Measurements from ENCODE around the gene AGBL4. TPM values are rescaled to one million over a fixed set of nuclear protein-coding genes. Genes with fewer than 3 reads are reported as not detected.
"Not testable (repeated sequence)": the region's sequence is repeated elsewhere in the genome, so short reads cannot be mapped to it uniquely, and the experiment has no call there.

The AGBL4 gene
- polyA plus RNA-seq, 3 donors = 0.93 to 1.3 (median 1.2) TPM

DNA sequence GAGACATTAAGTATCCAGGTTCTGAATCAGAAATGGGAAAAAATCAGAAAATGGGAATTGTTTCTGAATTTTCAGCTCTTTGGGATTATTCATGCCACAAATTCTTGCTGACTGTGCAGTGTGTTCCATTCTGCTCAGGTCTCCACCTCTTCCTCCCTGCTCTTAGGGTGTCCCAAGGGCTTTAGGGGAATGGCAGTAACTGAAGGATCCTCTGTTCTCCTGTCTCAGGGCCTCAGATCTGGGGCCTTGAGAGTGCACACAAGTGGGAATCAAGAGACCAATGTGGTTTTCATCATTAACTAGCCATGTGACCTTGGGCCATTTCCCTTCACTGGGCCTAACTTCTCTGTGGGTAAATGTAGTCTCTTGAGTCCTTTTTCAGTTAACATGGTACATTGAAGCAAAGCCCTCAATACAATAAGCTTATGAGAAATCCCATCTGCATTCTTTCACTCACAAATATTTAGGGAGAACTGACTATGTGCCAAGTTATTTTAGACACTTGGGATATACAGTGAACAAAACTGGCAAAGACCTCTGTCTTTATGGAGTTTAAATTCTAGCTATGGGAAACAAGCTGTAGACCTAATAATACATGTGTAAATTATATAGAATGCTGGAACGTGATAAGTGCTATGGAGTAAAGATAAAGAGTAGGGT lies 1476.1 kb downstream of the AGBL4 start:
- DNase-seq = no peak

DNA sequence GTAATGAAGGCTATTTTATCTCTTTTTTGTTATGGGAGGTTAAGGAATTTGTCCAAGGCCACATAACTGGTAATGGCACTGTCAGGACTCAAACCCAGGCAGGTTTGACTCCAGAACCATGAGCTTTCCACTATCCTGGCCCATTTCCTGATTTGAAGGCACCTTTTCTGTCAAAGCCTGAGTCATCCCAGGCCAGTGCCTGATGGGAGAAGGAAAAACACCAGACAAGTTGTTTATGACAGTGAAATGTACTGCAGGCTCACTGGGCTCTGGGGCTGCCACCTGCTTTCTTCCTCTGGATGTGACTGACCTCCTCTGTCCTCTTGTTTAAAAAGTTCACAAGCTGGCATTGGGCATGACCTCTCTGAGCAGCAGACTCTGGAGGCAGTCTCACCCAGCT lies 1479.9 kb downstream of the AGBL4 start:
- DNase-seq = no peak

DNA sequence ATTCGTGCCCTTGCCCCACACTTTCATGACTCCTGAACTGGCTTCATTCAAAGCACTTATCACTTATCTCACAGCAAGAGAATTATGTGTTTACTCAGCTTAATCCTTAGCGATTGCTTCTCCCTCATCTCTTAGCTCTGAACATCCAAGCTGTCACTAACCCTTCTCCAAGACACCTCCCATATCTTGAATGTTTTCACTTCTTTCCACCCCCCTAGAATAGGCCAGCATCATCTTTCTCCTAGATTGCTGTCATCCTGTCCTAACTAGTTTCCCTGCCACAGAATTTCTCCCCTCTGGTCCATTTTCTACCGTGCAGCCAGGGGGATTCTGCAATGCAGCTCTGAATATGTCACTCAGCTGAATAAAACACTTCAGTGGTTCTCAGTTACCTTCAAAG lies 1483.2 kb downstream of the AGBL4 start:
- no peak for DNase-seq

DNA sequence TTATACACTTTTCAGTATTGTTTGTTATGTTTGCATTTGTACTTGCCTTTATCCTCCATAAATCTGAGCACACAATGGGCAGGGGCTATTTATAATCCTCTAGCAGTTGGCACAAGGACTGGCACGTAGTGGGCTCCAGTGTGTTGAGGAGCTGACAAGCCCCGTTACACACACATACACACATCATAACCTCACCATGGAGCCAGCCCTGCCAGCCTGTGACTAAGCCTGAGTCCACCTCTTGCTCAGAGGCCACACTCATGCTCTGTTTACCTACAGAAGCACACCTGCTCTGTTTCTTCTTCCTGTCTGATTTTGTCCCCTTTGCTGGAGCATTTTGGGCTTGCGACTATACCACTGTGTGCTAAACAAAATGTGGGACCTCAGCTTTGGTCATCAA lies 1487.3 kb downstream of the AGBL4 start:
- DNase-seq = no peak

DNA sequence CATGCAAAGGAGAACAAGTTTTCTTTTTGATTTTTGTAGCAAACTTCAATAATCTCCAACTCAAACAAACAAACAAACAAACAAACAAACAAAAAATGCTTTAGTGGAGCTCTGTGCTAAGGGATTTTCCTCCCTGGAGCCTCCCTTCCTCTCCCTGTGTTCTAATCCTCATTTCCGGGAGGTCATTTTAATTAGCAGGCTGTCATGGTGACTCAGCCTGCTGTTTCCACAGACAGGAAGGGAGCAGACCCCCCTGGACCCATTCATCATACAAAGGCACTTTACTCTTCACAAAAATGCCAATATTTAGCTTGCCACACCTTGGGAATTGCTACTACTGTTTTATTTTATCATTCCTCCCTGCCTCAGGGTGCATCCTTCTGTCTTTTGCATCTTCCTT lies 1490.8 kb downstream of the AGBL4 start:
- no peak for DNase-seq

DNA sequence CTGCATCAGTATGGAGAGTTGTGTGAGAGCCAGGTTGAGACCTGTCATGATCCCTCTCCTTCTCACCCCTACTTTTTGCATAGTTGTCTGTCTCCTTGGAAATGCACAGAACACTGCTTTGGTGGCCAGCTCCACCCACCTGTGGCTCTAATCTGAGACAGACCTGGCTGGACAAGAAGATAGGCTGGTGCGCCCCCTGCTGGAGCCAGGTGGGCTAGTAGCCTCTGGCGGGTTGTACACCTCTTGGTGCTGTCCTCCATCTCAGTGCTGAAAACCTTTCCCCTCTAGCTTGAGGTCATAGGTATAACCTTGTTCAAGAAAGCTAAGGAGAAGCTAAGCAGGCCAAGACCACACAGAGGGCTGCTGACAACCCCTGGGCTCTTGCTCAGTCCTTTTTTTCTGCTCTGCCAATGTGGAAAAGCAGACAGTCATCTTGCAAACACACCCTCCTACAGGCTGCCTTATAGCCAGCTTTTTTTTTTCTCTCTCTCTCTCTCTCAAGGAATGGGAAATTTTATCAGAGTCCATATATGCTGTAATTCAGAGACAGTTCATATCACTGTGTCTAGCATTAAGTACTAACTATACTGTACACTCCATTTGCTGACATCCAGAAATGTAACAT lies 1492.9 kb downstream of the AGBL4 start:
- DNase-seq = peak; percentile 79

DNA sequence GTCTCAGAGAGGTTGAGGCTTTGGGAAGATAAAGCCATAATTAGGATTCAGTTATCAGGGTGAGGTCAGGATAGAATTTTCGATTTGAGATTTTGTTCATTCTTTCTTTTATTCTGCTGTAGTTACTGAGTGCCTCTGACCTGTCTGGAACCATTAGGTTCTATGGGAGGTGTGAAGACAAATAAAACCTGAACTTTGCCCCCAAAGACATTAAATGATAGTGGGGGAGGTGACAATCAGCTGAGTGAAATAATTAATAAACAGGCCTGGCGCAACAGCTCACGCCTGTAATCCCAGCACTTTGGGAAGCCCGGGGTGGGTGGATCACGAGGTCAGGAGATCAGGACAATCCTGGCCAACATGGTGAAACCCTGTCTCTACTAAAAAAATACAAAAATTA lies 1496.7 kb downstream of the AGBL4 start:
- no peak for DNase-seq

DNA sequence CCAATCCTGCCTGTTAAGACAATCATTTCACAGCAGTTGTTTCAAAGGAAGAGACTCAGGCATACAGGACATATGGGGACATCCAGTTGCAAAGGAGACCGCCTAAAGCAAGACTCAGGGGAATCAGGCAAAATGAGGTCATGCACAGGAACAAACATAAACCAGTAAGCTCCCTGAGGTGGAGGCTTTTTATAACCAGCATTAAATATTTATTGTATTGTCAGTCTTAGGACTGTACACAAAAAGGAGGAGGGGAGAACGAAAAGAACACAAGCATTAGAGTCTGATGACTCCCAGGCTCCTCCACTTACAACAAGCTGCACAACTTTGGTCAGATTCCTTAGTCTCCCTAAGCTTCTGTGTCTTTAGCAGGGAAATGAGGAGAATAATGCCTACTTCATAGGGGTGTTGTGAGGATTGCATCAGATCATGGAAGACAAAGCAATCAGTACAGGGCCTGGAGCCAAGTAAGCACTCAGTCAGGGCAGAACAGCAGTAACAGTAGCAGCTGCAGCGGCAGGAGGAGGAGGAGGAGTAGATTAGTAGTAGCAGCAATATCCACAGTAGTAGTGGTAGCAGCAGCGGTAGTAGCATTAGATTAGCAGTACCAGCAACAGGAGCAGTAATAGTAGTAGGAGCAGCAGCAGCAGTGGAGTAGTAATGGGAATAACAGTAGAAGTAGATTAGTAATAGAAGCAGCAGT lies 1497.6 kb downstream of the AGBL4 start:
- DNase-seq = no peak

DNA sequence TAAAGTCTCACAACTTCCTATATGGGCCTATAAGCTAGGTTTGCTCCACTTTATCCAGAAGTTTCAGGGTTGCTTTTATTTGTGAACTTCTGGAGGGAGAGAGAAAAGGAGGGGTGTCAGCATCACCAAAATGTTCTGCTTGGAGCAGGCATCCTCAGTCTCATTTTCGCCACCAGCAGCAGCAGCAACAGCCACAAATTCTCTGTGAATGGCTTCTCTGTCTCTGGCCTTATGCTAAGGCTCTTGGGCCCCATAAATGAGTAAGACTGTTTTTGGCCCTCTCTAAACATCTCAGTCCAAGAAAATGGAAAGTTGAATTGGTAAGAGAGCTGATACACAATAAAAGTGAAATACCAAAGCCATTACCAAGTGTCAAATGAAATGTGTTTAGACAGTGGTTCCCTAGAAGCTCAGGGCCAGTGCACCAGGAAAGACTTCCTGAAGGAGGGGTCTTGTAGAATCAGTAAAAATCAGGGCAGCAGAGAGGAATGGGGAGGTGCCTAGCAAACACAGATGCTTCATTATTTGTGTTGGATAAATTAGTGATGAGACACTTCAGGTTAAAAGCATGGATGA lies 1498.8 kb downstream of the AGBL4 start:
- no peak for DNase-seq

DNA sequence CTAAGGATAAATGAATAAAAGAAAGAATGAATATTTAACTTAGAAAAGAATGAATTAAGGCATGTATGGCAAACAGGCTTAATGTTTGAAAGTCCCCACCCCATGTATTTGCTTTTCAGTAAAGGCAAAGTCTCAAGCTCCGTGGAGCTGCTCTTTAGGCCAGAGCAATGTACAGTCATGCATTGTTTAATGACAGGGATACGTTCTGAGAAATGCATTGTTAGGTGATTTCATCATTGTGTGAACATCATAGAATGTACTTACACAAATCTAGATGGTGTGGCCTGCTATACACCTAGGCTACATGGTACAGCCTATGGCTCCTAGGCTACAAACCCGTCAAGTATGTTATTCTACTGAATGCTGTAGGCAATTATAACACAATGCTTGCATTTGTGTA lies 1500.2 kb downstream of the AGBL4 start:
- DNase-seq = no peak

DNA sequence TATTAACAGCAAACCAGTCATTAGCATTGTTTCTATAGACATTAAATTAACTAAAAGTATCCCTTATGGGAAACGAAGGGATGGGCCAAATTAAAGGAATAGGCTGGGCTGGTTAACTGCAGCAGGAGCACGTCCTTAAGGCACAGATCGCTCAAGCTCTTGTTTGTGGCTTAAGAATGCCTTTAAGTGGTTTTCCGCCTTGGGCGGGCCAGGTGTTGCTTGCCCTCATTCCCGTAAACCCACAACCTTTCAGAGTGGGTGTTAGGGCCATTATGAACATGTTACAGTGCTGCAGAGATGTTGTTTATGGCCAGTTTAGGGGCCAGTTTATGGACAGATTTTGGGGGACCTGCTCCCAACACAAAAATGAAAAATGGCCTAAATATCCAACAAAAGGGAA lies 1503.9 kb downstream of the AGBL4 start:
- not testable (repeated sequence) for DNase-seq

DNA sequence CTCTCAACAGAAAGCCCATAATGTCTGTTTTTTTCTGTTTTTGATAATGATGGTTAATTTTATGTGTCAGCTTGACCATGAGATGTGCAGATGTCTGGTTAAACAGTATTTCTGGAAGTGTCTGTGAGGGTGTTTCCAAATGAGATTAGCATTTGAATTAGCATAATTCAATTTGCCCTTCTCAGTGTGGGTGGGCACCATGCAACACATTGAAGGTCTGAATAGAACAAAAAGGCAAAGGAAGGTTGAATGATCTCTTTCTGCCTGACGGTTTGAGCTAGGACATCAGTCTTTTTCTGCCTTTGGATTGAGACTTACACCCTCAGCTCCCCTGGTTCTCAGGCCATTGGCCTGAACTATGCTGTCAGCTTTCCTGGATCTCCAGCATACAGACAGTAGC lies 1516.9 kb downstream of the AGBL4 start:
- no peak for DNase-seq

DNA sequence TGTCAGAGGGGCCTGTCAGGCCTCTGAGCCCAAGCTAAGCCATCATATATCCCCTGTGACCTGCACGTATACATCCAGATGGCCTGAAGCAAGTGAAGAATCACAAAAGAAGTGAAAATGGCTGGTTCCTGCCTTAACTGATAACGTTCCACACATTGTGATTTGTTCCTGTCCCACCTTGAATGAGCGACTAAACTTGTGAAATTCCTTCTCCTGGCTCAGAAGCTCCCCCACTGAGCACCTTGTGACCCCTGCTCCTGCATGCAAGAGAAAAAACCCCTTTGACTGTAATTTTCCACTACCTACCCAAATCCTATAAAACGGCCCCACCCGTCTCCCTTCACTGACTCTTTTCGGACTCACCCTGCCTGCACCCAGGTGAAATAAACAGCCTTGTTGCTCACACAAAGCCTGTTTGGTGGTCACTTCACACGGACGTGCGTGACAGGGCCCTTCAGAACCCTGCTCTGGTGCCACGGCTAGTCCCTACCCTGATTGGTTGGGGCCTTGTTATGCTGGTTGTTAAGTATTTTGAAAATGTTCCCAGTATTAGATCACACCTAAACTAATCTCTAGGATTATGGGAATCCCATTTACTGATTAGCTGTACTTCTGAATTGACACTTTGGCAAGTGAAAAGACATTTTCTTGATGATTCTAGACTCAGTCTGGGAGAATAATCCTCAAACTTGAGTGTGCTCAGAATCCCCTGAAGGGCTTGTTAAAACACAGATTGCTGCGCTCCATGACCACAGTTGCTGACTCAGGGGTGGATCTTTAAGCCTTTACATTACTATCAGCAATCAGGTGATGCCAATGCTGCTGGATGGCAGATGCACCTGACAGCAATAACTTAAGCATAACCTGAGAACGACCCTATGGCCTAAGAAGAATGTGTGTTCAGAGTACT lies 1523.0 kb downstream of the AGBL4 start:
- DNase-seq = no peak

DNA sequence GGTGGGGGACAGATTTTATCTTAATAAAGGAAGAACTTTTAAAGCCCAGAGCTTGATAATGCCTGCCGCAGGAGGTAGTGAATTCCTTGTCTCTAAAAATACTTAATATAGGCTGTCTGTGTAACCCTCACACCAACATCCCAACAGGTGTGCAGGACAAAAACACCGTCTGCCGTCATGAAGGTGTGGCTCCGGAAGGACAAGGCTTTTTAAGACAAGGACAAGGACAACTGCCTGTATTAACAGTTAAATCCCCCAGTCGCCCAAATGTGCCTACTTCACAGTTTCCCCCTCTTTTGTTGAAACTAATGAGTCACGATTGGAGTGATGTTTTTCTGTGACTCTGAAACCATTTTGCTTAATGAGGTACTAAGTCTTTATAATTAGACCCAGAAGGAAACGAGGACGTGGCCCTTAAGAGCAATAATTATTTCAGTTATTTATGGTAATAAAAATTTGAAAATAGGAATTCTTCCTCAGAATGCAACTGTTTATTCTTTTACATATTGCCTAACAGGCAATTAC lies 1524.5 kb downstream of the AGBL4 start:
- DNase-seq = no peak

DNA sequence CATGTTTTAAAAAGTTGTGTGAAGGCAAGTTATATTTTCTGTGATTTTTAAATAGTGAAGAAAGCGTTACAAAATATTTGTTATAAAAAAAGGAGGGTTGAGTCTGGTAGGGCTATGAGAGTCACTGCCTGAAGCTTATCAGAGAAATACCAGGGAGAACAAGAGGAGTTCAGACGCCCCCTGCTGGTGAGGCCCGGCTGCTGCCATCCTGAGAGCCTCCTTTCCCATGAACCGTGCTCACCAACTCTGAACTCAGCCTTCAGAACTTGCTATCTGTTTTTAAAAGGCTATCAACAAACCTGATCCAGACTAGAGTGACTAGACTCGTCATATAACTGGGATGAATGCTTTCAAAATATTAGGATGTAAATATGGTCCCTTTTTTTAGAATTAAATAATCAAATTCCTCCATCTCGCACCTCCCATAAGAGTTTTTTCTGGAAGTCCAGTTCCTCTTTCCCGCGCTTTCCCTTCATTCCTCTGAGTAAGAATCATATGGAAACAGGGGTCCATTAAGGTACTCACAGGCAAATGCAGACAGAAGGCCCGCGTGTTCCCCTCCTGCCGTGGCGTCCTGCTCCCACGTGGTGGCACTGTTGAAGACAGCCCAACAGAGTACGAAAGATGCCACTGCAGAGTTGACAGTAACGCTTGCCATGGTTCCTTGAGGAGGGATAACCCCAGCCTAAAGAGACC lies 1525.5 kb downstream of the AGBL4 start:
- DNase-seq = peak; percentile 71

DNA sequence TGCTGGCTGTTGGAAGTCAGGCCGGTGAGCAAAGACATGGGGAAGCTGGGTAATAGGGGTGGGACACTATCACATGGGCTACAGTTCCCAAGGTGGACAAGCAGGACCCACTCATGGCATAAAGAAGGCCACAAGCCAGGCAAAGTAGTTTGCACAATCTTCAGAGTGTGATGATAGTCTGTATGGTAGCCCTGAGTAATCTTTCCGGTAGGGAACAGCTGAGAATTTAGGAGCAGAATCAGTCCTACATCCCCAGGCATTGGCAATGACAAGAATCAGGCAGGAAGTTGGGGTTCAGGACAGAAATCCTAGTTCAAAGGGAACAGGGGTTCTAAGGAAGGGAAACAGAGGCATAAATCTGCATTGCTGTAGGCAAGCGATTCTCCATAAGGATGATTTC lies 1527.8 kb downstream of the AGBL4 start:
- no peak for DNase-seq

DNA sequence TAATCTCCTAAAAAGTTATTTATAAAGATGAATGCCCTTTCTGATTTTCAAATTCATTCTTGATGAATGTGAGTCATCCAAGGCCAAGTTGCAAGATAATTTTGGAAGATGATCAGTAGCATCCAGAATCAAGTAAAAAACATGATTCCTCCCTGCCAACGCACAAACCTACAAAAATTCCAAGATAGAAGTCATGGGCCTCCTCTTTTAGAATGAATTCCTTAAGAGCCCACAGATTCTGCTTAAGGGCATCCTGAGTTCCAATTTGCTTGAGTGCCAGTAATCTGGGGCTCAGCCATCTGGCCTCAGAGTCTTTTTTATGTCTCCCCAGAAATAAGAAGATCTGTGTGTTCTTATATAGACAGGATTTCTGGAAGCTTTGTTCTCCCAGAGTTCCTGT lies 1528.6 kb downstream of the AGBL4 start:
- no peak for DNase-seq

DNA sequence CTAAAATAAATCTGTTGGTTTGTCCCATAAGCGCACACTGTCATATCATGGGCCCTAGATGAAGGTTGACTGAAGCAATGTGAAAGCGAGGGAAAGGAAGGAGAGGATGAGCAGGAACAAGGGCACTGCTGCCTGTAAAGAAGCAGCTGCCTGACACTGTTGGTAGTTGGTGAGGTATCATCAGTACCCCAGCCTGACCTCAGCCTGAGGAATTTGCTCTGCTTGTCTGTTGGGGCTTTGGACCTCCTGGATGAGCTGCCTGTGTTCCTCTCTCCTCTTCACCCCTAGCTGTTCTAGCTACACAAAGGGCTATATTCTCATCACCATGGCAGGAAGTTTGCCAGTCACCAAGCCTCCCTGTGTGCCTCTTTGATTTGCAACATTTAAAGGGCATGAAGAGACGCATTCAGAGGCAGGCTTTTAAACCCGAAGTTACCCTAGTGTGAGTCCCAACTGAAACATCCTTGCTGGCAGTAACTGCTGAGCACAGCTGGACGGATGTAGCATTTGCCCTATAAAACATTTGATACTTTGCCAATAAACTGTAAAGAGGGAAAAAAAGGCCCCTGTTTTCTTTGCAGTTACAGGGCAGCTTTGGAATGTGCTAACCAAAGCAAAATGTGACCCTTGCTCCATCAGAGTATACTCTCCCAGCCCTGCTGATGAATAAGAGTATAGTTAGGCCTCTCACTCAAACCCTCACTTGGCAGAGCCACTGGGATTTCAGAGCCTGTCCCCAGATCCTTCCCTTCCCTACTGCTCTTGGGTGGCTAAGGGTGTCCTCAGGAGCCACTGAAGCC lies 1529.6 kb downstream of the AGBL4 start:
- DNase-seq = peak; percentile 81

DNA sequence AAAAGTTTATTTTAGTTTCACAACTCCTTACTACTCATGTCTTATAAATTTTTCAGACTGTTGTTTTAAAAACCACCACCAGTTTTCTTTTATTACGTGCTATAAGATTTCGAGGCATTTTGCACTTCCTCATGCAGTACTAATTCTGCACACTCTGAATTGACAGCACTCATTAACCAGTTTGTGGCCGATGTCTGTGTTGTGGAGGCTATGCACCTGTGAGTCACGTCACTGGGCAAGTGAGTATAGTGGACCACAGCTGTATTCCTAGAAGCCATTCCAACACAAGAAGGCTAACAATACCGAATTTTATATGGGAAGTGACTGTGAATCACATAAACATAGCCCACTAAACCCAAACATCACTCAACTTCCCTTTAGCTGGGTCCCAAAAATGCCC lies 1530.7 kb downstream of the AGBL4 start:
- no peak for DNase-seq

DNA sequence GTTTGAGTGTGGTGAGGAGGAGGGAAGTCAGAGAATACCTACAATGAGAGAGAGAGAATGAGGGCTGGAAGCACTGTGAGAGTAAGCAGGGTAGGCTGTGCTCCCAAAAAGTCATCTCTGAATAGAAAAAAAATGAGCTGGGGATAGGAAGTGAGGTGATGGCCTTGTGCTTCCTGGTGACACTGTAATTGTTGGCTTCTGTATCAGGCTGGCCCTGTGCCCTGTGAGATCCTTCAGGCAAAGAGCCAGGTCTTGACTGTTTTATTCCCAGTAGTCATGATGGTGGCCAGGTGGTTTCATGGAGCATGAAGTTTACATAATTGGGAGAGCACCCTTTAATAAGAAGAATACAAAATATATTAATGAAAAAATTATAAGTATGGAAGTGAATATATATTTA lies 1531.4 kb downstream of the AGBL4 start:
- DNase-seq = no peak

Measured in renal pelvis (tissue), 4 donors.